HG02973 (cell line): ENCODE results near the gene CD2AP.
"Not testable (repeated sequence)": the region's sequence is repeated elsewhere in the genome, so short reads cannot be mapped to it uniquely, and the experiment has no call there.

Experiments
- ATAC-seq: cut with Tn5 transposase; IDR thresholded peaks from one replicate; pipeline ENCODE4 v1.9.1; 2021; ENCODE audit warnings: moderate library complexity; ENCODE audit not compliant: unreplicated experiment

CD2AP gene

GRCh38 chr6:47495954-47496545, 18.5 kb downstream of the CD2AP start:
- ATAC-seq = no peak

GRCh38 chr6:47496935-47497579, 19.5 kb downstream of the CD2AP start:
- no peak for ATAC-seq

GRCh38 chr6:47502920-47503319, 25.3 kb downstream of the CD2AP start:
- no peak for ATAC-seq

- no peak for ATAC-seq
Observed at GRCh38 chr6:47509937-47510336, 32.3 kb downstream of the CD2AP start.

GRCh38 chr6:47512872-47513271, 35.3 kb downstream of the CD2AP start:
- ATAC-seq = no peak

- no peak for ATAC-seq
Observed at GRCh38 chr6:47519279-47519678, 41.7 kb downstream of the CD2AP start.

- no peak for ATAC-seq
Observed at GRCh38 chr6:47520282-47520681, 42.7 kb downstream of the CD2AP start.

GRCh38 chr6:47521961-47522360, 44.4 kb downstream of the CD2AP start:
- no peak for ATAC-seq

- ATAC-seq = no peak
Observed at GRCh38 chr6:47524136-47524845, 46.7 kb downstream of the CD2AP start.

GRCh38 chr6:47525330-47526057, 47.9 kb downstream of the CD2AP start:
- no peak for ATAC-seq

- no peak for ATAC-seq
Observed at GRCh38 chr6:47527274-47527673, 49.7 kb downstream of the CD2AP start.

- no peak for ATAC-seq
Observed at GRCh38 chr6:47529734-47530133, 52.1 kb downstream of the CD2AP start.

GRCh38 chr6:47532981-47533585, 55.5 kb downstream of the CD2AP start:
- ATAC-seq = no peak

GRCh38 chr6:47534063-47534462, 56.5 kb downstream of the CD2AP start:
- no peak for ATAC-seq

- ATAC-seq = no peak
Observed at GRCh38 chr6:47535316-47536225, 58.0 kb downstream of the CD2AP start.

GRCh38 chr6:47536816-47537401, 59.3 kb downstream of the CD2AP start:
- no peak for ATAC-seq

GRCh38 chr6:47545223-47545622, 67.6 kb downstream of the CD2AP start:
- no peak for ATAC-seq

- no peak for ATAC-seq
Observed at GRCh38 chr6:47551670-47552069, 74.1 kb downstream of the CD2AP start.

GRCh38 chr6:47552319-47552718, 74.7 kb downstream of the CD2AP start:
- ATAC-seq = no peak

GRCh38 chr6:47553243-47553642, 75.7 kb downstream of the CD2AP start:
- ATAC-seq = not testable (repeated sequence)
